Endothelial cell of umbilical vein (primary cell): ENCODE data around the gene MAGI3.

ENCODE experiments used
- EZH2 ChIP-seq: IDR thresholded peaks from 2 replicates; pipeline ENCODE4 v1.6.1; 2012; ENCODE audit warnings: borderline replicate concordance, low read depth, mild to moderate bottlenecking, moderate library complexity, low read length, inconsistent platforms; ENCODE audit not compliant: severe bottlenecking
- POLR2AphosphoS5 ChIP-seq: IDR thresholded peaks from 2 replicates; pipeline ENCODE4 v1.6.1; 2012; ENCODE audit warnings: low read depth, mild to moderate bottlenecking, control low read depth, low read length, moderate library complexity; ENCODE audit not compliant: insufficient read depth
- TF ChIP-seq, protein P1 (sequence below), 2 donors: IDR thresholded peaks; 1 replicate in 1 of 2; 2 replicates in 1 of 2; pipeline ENCODE4 v1.5.1; 2011; ENCODE audit warnings: low read length in 2 of 2, mild to moderate bottlenecking in 2 of 2, moderate library complexity in 2 of 2, control low read depth in 1 of 2, inconsistent platforms in 1 of 2, low read depth in 1 of 2; ENCODE audit not compliant: insufficient read depth in 1 of 2; ENCODE audit errors: extremely low read depth in 1 of 2
- TF ChIP-seq, protein P2 (sequence below): IDR thresholded peaks from 2 replicates; pipeline ENCODE4 v1.6.1; 2011; ENCODE audit not compliant: insufficient read depth, insufficient read length

DNA sequence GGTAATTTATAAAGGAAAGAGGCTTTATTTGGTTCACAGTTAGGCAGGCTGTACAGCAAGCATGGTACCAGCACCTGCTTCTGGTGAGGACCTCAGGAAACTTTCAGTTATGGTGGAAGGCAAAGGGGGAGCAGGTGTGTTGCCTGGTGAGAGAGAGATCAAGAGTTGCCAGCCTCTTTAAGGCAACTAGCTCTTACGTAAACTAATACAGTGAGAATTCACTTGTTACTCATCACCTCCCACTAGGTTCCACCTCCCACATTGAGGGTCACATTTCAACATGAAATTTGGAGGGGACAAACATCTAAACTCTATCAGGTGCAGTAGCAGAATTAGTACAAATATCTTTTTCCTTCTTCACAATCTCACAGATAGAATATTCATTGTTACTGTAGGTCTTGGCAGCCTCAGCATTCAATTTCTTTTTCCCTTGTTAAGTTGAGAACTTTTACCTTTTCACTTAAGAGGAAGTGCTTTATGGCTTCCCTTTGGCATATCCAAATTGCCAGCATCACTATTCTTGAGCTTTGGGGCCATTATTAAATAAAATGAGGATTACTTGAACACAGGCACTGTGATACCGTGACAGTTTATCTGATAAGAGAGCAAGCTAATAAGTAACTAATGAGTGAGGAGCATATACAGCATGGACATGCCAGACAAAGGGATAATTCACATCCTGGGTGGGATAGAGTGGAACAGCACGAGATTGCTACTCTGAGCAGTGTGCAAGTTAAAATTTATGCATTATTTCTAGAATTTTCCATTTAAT, 48.4 kb downstream of the MAGI3 start:
- TF ChIP-seq, protein P1, sequence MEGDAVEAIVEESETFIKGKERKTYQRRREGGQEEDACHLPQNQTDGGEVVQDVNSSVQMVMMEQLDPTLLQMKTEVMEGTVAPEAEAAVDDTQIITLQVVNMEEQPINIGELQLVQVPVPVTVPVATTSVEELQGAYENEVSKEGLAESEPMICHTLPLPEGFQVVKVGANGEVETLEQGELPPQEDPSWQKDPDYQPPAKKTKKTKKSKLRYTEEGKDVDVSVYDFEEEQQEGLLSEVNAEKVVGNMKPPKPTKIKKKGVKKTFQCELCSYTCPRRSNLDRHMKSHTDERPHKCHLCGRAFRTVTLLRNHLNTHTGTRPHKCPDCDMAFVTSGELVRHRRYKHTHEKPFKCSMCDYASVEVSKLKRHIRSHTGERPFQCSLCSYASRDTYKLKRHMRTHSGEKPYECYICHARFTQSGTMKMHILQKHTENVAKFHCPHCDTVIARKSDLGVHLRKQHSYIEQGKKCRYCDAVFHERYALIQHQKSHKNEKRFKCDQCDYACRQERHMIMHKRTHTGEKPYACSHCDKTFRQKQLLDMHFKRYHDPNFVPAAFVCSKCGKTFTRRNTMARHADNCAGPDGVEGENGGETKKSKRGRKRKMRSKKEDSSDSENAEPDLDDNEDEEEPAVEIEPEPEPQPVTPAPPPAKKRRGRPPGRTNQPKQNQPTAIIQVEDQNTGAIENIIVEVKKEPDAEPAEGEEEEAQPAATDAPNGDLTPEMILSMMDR (IDR thresholded peaks at IDR 0.05; ENCODE audit: extremely low read depth in 1 of 2, insufficient read depth in 1 of 2, low read depth in 1 of 2, low read length in 2 of 2) = no peak
- TF ChIP-seq POLR2AphosphoS5 = no peak
- TF ChIP-seq, protein P2, sequence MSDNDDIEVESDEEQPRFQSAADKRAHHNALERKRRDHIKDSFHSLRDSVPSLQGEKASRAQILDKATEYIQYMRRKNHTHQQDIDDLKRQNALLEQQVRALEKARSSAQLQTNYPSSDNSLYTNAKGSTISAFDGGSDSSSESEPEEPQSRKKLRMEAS = no peak
- TF ChIP-seq EZH2 = no peak
